ENCODE results near the gene PARD3. TPM values are rescaled to one million over a fixed set of nuclear protein-coding genes. Genes with fewer than 3 reads are reported as not detected.
"Not testable (repeated sequence)": the region's sequence is repeated elsewhere in the genome, so short reads cannot be mapped to it uniquely, and the experiment has no call there.

The PARD3 gene
- total RNA-seq, 1 donor from 2014 or later: 76.4 TPM

GRCh38 chr10:34076443-34076842, 738.7 kb downstream of the PARD3 start:
- H3K27me3 ChIP-seq (ENCODE audit: control insufficient read depth, insufficient read depth, low read length): no peaks in the 10 kb centered on the region
- H3K4me3 ChIP-seq (ENCODE audit: low read depth, low read length): no peak overlapping the region
- TF ChIP-seq CTCF (IDR thresholded peaks at IDR 0.05; ENCODE audit: insufficient read depth, low read length, poor library complexity, severe bottlenecking): no peak
- DNase-seq (ENCODE audit: low read depth): no peak
- H3K36me3 ChIP-seq (ENCODE audit: control insufficient read depth, insufficient read depth, low read length): no peaks in the 10 kb centered on the region

- TF ChIP-seq CTCF (IDR thresholded peaks at IDR 0.05; ENCODE audit: insufficient read depth, low read length, poor library complexity, severe bottlenecking): no peak
- Histone ChIP-seq H3K27me3 (ENCODE audit: control insufficient read depth, insufficient read depth, low read length) (no peaks in the 10 kb centered on the region), H3K36me3 (ENCODE audit: control insufficient read depth, insufficient read depth, low read length) (no peaks in the 10 kb centered on the region), H3K4me3 (ENCODE audit: low read depth, low read length) (no peak overlapping the region)
- no peak for DNase-seq (ENCODE audit: low read depth)
Measured at GRCh38 chr10:34075254-34075926, 739.7 kb downstream of the PARD3 start.

GRCh38 chr10:34074051-34074450, 741.0 kb downstream of the PARD3 start:
- no peak for DNase-seq (ENCODE audit: low read depth)
- no peak for TF ChIP-seq CTCF (IDR thresholded peaks at IDR 0.05; ENCODE audit: insufficient read depth, low read length, poor library complexity, severe bottlenecking)
- H3K36me3 ChIP-seq (ENCODE audit: control insufficient read depth, insufficient read depth, low read length): no peaks in the 10 kb centered on the region
- H3K4me3 ChIP-seq (ENCODE audit: low read depth, low read length): no peak overlapping the region
- no peaks in the 10 kb centered on the region for H3K27me3 ChIP-seq (ENCODE audit: control insufficient read depth, insufficient read depth, low read length)

- not testable (repeated sequence) for H3K4me3 ChIP-seq (ENCODE audit: low read depth, low read length); DNase-seq (ENCODE audit: low read depth); H3K36me3 ChIP-seq (ENCODE audit: control insufficient read depth, insufficient read depth, low read length); H3K27me3 ChIP-seq (ENCODE audit: control insufficient read depth, insufficient read depth, low read length)
Measured at GRCh38 chr10:34067741-34068140, 747.4 kb downstream of the PARD3 start.

GRCh38 chr10:34063592-34063991, 751.5 kb downstream of the PARD3 start:
- DNase-seq (ENCODE audit: low read depth): no peak
- H3K4me3 ChIP-seq (ENCODE audit: low read depth, low read length): no peak overlapping the region
- no peaks in the 10 kb centered on the region for H3K36me3 ChIP-seq (ENCODE audit: control insufficient read depth, insufficient read depth, low read length)
- no peak for TF ChIP-seq CTCF (IDR thresholded peaks at IDR 0.05; ENCODE audit: insufficient read depth, low read length, poor library complexity, severe bottlenecking)
- H3K27me3 ChIP-seq (ENCODE audit: control insufficient read depth, insufficient read depth, low read length): no peaks in the 10 kb centered on the region

- Histone ChIP-seq H3K27me3 (ENCODE audit: control insufficient read depth, insufficient read depth, low read length) (no peaks in the 10 kb centered on the region), H3K36me3 (ENCODE audit: control insufficient read depth, insufficient read depth, low read length) (no peaks in the 10 kb centered on the region), H3K4me3 (ENCODE audit: low read depth, low read length) (no peak overlapping the region)
- no peak for TF ChIP-seq CTCF (IDR thresholded peaks at IDR 0.05; ENCODE audit: insufficient read depth, low read length, poor library complexity, severe bottlenecking)
- DNase-seq (ENCODE audit: low read depth): peak; percentile 12
Measured at GRCh38 chr10:34061841-34062240, 753.3 kb downstream of the PARD3 start.

Data from kidney epithelial cell (primary cell).